ENCODE data around the gene FBLN1. TPM values are rescaled to one million over a fixed set of nuclear protein-coding genes. Genes with fewer than 3 reads are reported as not detected.

FBLN1 gene
- total RNA-seq, 1 experiment from 2014 or later, result 183 TPM

DNA sequence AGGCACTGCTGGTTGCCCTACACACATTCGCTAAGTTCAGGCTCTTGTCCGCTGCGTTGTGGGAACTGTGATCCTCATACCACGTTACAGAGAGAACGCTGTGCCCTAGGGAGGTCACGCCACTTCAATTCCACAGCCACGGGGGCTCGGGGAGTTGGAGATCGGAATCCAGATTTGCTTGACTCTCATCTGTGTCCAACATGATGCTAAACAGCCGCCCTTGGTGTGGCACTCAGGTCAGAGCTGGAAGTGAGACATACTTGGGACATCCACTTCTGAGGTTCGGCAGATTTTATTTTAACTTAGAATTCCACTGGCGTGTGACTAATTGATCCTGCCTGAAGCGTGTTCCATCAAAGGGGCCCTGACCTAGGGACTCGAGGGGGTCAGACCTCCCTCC, 47.5 kb upstream of the FBLN1 start (continued):
- TF ChIP-seq, protein P1, sequence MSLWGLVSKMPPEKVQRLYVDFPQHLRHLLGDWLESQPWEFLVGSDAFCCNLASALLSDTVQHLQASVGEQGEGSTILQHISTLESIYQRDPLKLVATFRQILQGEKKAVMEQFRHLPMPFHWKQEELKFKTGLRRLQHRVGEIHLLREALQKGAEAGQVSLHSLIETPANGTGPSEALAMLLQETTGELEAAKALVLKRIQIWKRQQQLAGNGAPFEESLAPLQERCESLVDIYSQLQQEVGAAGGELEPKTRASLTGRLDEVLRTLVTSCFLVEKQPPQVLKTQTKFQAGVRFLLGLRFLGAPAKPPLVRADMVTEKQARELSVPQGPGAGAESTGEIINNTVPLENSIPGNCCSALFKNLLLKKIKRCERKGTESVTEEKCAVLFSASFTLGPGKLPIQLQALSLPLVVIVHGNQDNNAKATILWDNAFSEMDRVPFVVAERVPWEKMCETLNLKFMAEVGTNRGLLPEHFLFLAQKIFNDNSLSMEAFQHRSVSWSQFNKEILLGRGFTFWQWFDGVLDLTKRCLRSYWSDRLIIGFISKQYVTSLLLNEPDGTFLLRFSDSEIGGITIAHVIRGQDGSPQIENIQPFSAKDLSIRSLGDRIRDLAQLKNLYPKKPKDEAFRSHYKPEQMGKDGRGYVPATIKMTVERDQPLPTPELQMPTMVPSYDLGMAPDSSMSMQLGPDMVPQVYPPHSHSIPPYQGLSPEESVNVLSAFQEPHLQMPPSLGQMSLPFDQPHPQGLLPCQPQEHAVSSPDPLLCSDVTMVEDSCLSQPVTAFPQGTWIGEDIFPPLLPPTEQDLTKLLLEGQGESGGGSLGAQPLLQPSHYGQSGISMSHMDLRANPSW (CRISPR knock-in tag; conservative IDR thresholded peaks at IDR 0.05; ENCODE audit: low read depth), result no peak
- no peak for TF ChIP-seq JUN (CRISPR knock-in tag; IDR thresholded peaks at IDR 0.05)
- TF ChIP-seq MAX (CRISPR knock-in tag; IDR thresholded peaks at IDR 0.05), result no peak
- TF ChIP-seq RELA (CRISPR knock-in tag; IDR thresholded peaks at IDR 0.05; ENCODE audit: borderline replicate concordance), result no peak
- no peak for TF ChIP-seq AR (CRISPR knock-in tag; IDR thresholded peaks at IDR 0.05)
- no peak for TF ChIP-seq ZNF281 (CRISPR knock-in tag; IDR thresholded peaks at IDR 0.05)

DNA sequence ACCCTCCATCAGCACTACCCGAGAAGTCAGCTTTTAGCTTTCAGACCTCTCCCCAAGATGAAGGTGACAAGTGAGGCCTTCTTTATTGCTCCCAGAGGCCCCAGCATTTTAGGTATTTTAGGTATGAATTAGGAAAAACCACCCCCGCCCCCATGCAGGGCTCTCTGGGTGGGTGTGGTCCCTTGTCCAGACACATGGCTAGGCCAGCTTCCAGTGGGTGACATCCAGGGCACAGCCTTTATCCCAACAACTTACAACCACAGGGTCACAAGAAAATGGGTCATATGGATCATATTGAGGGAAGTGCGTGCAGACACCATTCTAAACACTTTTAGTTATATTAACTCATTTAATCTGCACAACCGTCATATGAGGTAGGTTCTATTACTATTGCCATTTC, 47.1 kb upstream of the FBLN1 start:
- POLR2A ChIA-PET, result no interaction called here
- Mint-ChIP-seq H3K9me3 (no peaks in the 10 kb centered on the region), H3K4me1 (no peaks in the 10 kb centered on the region), H3K4me3 (no peak overlapping the region), H3K36me3 (no peaks in the 10 kb centered on the region), H3K27me3 (ENCODE audit: low read depth) (no peaks in the 10 kb centered on the region), H3K27ac (no peak overlapping the region)
- DNase-seq (ENCODE audit: low spot score) (no peak), ATAC-seq (no peak)
- CTCF ChIA-PET, result interaction anchor here (1.3 kb wide), 1 partner anchor 98 kb away, joined by 3 read pairs; no protein-coding TSS in a partner anchor
- TF ChIP-seq, protein P2, sequence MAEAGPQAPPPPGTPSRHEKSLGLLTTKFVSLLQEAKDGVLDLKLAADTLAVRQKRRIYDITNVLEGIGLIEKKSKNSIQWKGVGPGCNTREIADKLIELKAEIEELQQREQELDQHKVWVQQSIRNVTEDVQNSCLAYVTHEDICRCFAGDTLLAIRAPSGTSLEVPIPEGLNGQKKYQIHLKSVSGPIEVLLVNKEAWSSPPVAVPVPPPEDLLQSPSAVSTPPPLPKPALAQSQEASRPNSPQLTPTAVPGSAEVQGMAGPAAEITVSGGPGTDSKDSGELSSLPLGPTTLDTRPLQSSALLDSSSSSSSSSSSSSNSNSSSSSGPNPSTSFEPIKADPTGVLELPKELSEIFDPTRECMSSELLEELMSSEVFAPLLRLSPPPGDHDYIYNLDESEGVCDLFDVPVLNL (CRISPR knock-in tag; IDR thresholded peaks at IDR 0.05; ENCODE audit: borderline replicate concordance, low read depth), result no peak
- no peak for TF ChIP-seq SOX15 (CRISPR knock-in tag; IDR thresholded peaks at IDR 0.05)
- TF ChIP-seq ESRRA (CRISPR knock-in tag; IDR thresholded peaks at IDR 0.05; ENCODE audit: borderline replicate concordance), result no peak
- no peak for TF ChIP-seq ATF1 (CRISPR knock-in tag; IDR thresholded peaks at IDR 0.05)
- TF ChIP-seq CREM (CRISPR knock-in tag; IDR thresholded peaks at IDR 0.05), result no peak
- no peak for TF ChIP-seq HMGXB4 (CRISPR knock-in tag; IDR thresholded peaks at IDR 0.05)
- TF ChIP-seq PREB (CRISPR knock-in tag; IDR thresholded peaks at IDR 0.05; ENCODE audit: borderline replicate concordance), result no peak
- TF ChIP-seq ZNF263 (CRISPR knock-in tag; IDR thresholded peaks at IDR 0.05; ENCODE audit: low read depth), result no peak
- TF ChIP-seq GRHL2 (CRISPR knock-in tag; IDR thresholded peaks at IDR 0.05; ENCODE audit: insufficient replicate concordance, severe bottlenecking), result no peak
- TF ChIP-seq, protein P3, sequence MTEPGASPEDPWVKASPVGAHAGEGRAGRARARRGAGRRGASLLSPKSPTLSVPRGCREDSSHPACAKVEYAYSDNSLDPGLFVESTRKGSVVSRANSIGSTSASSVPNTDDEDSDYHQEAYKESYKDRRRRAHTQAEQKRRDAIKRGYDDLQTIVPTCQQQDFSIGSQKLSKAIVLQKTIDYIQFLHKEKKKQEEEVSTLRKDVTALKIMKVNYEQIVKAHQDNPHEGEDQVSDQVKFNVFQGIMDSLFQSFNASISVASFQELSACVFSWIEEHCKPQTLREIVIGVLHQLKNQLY (CRISPR knock-in tag; IDR thresholded peaks at IDR 0.05), result no peak
- no peak for TF ChIP-seq IRF2 (CRISPR knock-in tag; IDR thresholded peaks at IDR 0.05; ENCODE audit: borderline replicate concordance, low read depth)
- TF ChIP-seq MXD4 (CRISPR knock-in tag; IDR thresholded peaks at IDR 0.05; ENCODE audit: borderline replicate concordance), result no peak
